Measurements from ENCODE around the gene SBNO2. TPM values are rescaled to one million over a fixed set of nuclear protein-coding genes. Genes with fewer than 3 reads are reported as not detected.

The SBNO2 gene
- total RNA-seq, 1 experiment from 2014 or later: 22.7 TPM

- DNase-seq: no peak
- H3K27me3 ChIP-seq: no peaks in the 10 kb centered on the region
- H3K9me3 ChIP-seq: no peaks in the 10 kb centered on the region
- H3K36me3 ChIP-seq: no peaks in the 10 kb centered on the region
- no peak overlapping the region for H3K4me3 ChIP-seq
These were observed 89.8 kb downstream of the SBNO2 start for GRCh38 chr19:1084024-1084868.

GRCh38 chr19:1082928-1083816 lies 90.9 kb downstream of the SBNO2 start:
- H3K9me3 ChIP-seq: no peaks in the 10 kb centered on the region
- H3K36me3 ChIP-seq: no peaks in the 10 kb centered on the region
- H3K4me3 ChIP-seq: no peak overlapping the region
- no peaks in the 10 kb centered on the region for H3K27me3 ChIP-seq
- no peak for DNase-seq

DNA sequence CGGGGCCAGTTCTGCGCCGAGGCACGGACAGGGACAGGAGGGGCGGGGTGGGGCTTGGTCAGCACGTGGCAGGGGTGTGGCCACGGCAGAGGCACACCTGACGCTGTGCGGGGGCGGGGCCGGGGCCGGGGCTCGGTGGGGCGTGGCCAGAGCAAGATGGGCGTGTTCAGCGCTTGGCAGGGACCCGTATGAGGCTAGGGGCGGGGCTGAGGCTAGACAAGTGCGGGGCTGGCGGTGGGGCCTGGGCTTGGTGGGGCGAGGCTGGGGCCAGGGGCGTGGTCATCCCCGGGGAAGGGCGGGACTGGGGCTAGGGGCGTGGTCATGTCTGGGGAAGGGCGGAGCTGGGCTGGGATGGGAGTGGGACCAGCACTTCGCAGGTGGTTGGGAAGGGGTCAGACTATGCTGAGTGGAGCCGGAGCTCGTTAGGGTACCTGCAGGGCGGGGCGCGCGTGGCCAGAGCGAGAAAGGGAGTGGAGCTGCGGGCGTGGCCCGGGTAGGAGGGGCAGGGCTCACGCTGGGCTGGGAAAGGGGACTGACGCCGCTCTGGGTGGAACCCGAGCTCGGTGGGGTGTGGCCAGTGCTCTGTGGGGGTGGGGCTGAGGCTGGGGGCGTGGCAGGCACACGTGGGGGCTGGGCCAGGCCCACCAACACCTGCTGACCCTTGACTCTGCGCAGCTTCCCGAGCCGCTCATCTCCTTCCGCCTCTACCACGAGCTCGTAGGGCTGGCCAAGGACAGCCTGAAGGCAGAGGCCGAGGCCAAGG lies 91.7 kb downstream of the SBNO2 start:
- H3K36me3 ChIP-seq: no peaks in the 10 kb centered on the region
- H3K4me3 ChIP-seq: no peak overlapping the region
- DNase-seq: peak; percentile 50
- H3K9me3 ChIP-seq: no peaks in the 10 kb centered on the region
- H3K27me3 ChIP-seq: no peaks in the 10 kb centered on the region

- no peak overlapping the region for H3K4me3 ChIP-seq
- no peaks in the 10 kb centered on the region for H3K27me3 ChIP-seq
- no peak for DNase-seq
- no peaks in the 10 kb centered on the region for H3K9me3 ChIP-seq
- no peaks in the 10 kb centered on the region for H3K36me3 ChIP-seq
These were observed 92.5 kb downstream of the SBNO2 start for GRCh38 chr19:1081301-1082164.

DNA sequence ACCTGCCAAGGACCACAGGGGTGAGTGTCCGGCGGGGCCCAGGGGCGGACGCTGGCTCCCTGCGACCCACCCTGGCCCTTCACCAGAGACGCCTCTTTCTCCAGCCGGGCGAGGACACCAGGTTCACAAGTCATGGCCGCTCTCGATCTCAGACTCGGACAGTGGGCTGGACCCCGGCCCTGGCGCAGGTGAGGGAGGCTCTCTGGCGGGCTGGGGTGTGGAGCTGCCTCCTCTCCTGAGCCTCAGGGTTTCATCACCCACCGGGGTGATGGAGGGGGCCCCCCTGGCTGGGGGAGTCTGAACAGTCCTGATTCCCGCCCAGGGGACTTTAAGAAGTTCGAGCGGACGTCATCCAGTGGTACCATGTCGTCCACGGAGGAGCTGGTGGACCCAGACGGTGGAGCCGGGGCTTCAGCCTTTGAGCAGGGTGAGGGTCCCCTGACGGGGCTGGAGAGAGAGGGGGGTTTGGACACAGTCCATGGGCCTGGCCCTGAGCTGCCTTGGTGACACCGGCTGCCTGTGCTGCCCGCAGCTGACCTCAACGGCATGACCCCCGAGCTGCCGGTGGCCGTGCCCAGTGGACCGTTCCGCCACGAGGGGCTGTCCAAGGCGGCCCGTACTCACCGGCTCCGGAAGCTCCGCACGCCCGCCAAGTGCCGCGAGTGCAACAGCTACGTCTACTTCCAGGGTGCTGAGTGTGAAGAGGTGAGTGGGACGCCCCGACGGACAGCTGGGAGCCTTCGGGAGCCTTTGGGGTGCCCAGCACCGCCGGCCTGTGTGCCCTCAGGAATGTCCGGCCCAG lies 93.5 kb downstream of the SBNO2 start:
- no peak for DNase-seq
- no peak overlapping the region for H3K4me3 ChIP-seq

DNA sequence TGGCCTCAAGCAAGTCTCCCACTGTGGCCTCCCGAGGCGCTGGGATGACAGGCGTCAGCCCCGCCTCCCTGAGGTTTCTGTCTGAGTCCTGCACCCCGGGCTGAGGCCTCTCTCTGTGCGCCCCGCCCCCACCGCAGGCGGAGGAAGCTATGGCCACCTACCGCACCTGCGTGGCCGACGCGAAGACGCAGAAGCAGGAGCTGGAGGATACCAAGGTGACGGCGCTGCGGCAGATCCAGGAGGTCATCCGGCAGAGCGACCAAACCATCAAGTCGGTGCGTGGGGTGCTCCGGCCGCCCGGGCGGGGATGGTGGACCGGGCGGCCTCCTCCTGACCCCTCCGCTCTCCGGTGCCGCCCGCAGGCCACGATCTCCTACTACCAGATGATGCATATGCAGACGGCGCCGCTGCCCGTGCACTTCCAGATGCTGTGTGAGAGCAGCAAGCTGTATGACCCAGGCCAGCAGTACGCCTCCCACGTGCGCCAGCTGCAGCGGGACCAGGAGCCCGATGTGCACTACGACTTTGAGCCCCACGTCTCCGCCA lies 94.4 kb downstream of the SBNO2 start:
- no peaks in the 10 kb centered on the region for H3K9me3 ChIP-seq
- no peak for DNase-seq

More for the DNA sequence above, 93.5 kb downstream of the SBNO2 start:
- Histone ChIP-seq H3K36me3 (no peaks in the 10 kb centered on the region), H3K9me3 (no peaks in the 10 kb centered on the region), H3K27me3 (no peaks in the 10 kb centered on the region)

DNA sequence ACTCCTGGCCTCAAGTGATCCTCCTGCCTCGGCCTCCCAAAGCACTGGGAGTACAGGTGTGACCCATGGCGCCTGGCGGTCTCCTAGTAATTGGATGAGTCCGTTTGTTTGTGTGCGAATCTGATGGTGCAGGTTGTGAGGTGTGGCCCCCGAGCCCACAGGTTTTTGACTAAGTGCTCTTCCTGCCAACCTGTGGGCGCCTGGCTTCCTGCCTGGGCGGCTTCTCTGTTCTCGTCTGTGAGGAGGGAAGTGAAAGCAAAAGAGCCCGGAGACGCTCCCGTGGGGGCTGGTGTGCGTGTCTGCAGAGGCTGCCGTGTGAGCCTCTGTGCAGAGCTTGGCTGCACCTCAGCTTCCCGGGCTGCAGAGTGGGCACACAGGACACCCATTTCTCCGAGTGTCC lies 97.1 kb downstream of the SBNO2 start:
- H3K4me3 ChIP-seq: no peak overlapping the region
- H3K27me3 ChIP-seq: no peaks in the 10 kb centered on the region
- no peak for DNase-seq
- no peaks in the 10 kb centered on the region for H3K9me3 ChIP-seq
- H3K36me3 ChIP-seq: no peaks in the 10 kb centered on the region

More for the DNA sequence above, 94.4 kb downstream of the SBNO2 start:
- Histone ChIP-seq H3K36me3 (no peaks in the 10 kb centered on the region), H3K4me3 (no peak overlapping the region), H3K27me3 (no peaks in the 10 kb centered on the region)

DNA sequence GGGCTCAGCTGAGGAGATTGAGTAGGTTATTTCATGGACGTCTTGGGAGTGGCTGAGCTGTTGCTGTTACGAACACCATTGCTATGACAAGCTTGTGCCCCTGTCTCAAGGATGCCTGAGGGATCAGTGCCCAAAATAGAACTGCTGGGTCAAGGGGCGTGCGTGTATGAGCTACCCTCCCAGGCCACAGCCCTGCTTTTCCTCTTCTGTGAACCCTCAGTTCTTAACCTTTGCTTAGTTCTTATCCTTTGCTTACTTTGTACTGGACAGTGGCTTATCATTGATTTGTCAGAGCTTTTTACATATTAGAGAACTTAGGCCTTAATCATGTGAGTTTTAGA lies 98.1 kb downstream of the SBNO2 start:
- Histone ChIP-seq H3K27me3 (no peaks in the 10 kb centered on the region), H3K9me3 (no peaks in the 10 kb centered on the region), H3K36me3 (no peaks in the 10 kb centered on the region), H3K4me3 (no peak overlapping the region)
- no peak for DNase-seq

DNA sequence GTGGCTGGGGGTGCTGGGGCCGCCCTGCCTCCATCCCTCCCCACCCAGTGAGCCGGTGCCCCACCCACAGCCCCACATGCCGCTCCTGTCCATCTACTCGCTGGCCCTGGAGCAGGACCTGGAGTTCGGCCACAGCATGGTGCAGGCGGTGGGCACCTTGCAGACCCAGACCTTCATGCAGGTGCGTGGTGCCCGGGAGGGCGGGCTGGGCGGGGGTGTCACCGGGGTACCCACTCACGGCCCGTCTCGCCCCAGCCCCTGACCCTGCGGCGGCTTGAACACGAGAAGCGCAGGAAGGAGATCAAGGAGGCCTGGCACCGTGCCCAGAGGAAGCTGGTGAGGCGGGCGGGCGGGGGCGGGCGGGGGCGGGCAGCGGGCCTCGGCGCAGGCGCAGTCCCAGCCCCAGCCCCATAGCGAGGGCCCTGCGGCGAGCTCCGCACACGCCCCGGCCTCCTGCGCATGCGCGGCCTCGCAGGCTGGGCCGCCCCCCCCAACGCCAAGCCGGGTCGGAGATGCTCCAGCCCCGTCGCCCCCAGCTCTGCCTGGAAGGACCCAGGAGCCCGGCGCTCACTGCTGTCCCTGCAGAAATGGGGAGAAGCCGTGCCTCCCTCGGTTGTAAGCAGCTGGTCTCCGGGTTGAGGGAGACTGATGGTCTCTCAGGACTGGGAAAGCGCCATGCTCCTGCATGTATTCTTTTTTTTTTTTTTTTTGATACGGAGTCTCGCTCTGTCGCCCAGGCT lies 99.4 kb downstream of the SBNO2 start:
- no peaks in the 10 kb centered on the region for H3K27me3 ChIP-seq
- H3K36me3 ChIP-seq: no peaks in the 10 kb centered on the region
- no peak for DNase-seq
- no peaks in the 10 kb centered on the region for H3K9me3 ChIP-seq
- no peak overlapping the region for H3K4me3 ChIP-seq

DNA sequence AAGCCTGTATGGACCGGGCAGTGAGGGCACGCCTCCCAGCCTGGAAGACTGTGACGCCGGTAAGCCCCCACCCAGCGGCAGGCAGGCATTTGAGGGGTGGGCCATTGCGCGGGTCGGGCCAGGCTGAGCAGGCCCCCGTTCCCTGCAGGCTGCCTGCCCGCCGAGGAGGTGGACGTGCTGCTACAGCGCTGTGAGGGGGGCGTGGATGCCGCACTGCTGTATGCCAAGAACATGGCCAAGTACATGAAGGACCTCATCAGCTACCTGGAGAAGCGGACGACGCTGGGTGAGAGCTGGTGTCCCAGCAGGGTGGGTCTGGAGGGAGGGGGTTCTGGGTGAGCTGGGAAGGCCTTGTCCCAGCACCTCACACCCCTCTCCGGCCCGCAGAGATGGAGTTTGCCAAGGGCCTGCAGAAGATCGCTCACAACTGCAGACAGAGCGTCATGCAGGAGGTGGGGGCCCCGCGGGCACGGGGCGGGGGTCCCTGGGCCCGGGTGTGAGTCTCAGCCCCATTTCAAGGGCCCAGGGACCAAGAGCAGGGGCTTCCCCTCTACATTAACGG lies 100.0 kb downstream of the SBNO2 start:
- H3K9me3 ChIP-seq: no peaks in the 10 kb centered on the region
- no peak overlapping the region for H3K4me3 ChIP-seq
- no peak for DNase-seq
- no peaks in the 10 kb centered on the region for H3K36me3 ChIP-seq
- no peaks in the 10 kb centered on the region for H3K27me3 ChIP-seq

DNA sequence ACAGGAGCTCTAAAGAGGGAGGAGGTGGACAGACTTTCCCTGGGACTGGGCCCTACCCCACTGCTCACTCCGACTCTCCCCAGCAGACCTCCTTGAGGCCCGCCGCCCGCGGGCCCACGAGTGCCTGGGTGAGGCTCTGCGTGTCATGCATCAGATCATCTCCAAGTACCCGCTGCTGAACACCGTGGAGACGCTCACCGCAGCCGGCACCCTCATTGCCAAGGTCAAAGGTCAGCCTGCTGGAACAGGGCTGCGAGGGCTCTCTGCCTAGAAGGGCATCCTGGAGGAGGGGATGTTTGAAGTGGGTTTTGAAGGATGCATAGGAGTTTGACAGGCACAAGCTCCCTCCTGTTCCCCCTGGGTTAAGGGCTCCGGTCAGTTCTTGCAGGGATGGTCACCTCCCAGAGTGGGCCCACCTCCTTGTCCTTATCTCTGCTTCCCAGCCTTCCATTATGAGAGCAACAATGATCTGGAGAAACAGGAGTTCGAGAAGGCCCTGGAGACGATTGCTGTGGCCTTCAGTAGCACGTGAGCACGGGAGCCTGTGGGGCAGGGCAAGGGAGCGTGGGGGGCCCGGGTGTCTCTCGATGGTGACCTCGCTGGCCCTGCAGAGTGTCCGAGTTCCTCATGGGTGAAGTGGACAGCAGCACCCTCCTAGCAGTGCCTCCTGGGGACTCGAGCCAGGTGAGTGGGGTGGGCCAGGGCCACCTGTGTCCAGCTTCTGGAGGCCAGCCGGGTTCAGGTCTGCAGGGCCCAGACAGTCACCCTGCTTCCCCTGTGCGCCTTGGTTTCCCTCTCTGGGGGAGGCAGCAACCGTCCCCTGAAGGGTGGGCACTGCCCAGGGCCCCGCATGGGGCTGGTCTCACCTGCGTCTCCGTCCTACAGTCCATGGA lies 100.8 kb downstream of the SBNO2 start:
- no peaks in the 10 kb centered on the region for H3K27me3 ChIP-seq
- H3K4me3 ChIP-seq: no peak overlapping the region
- no peaks in the 10 kb centered on the region for H3K9me3 ChIP-seq
- DNase-seq: no peak
- no peaks in the 10 kb centered on the region for H3K36me3 ChIP-seq

DNA sequence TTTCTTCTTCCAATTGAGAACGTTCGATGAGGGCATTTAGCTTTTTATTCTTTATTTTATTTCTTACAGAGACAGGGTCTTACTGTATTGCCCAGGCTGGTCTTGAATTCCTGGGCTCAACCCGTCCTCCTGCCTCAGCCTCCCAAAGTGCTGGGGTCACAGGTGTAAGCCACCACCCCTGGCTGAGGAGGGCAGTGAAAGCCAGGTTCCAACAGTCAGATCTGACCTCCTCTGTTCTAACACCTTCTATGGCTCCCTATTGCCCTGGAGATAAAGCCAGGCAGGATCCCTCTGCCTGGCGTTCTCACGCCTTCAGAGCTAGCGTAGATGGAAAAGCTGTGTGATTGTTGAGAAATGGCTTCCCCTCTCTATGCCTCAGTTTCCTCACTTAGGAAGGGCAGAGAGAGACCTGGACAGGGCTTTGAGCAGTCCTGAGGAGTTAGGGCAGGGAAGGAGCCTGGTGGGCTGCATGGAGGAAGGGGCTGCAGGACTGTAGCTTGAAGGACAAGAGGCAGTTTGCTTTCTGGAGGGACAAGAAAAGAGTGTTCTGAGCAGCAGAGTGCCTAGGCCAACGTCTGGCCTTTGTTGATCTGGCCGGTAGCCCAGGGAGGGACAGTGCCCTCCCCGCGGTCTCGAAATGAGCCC lies 101.6 kb downstream of the SBNO2 start:
- no peaks in the 10 kb centered on the region for H3K27me3 ChIP-seq

More for the DNA sequence above, 101.6 kb downstream of the SBNO2 start:
- Histone ChIP-seq H3K9me3 (no peaks in the 10 kb centered on the region), H3K36me3 (no peaks in the 10 kb centered on the region), H3K4me3 (no peak overlapping the region)
- DNase-seq: no peak

Measured in MG63 (cell line).